ENCODE data around the gene EXOC4. TPM values are rescaled to one million over a fixed set of nuclear protein-coding genes. Genes with fewer than 3 reads are reported as not detected.

Gene EXOC4
- total RNA-seq, 1 experiment from 2014 or later, result 66.2 TPM

GRCh38 chr7:133850497-133851280 lies 597.8 kb downstream of the EXOC4 start:
- intact Hi-C loops (cut with micrococcal nuclease; ENCODE audit: unreplicated experiment), result loop anchor here (10.0 kb wide), 1 partner anchor 106 kb away; no protein-coding TSS in a partner anchor
- POLR2A ChIA-PET, result no interaction called here
- Histone ChIP-seq H3K27me3 (replicated peaks; ENCODE audit: control insufficient read depth, insufficient read depth, low read length) (no peaks in the 10 kb centered on the region), H3K4me1 (no peaks in the 10 kb centered on the region), H3K9me3 (no peaks in the 10 kb centered on the region), H3K36me3 (ENCODE audit: control insufficient read depth, insufficient read depth, low read length) (no peaks in the 10 kb centered on the region), H3K4me3 (ENCODE audit: low read depth, low read length) (no peak overlapping the region)
- Mint-ChIP-seq H3K9me3 (ENCODE audit: unreplicated experiment) (no peaks in the 10 kb centered on the region), H3K27ac (ENCODE audit: unreplicated experiment) (no peak overlapping the region), H3K4me1 (ENCODE audit: low read depth, unreplicated experiment) (peaks cover 10% of the 10 kb centered on the region), H3K27me3 (ENCODE audit: insufficient read depth, unreplicated experiment) (no peaks in the 10 kb centered on the region), H3K4me3 (ENCODE audit: unreplicated experiment) (no peak overlapping the region), H3K36me3 (ENCODE audit: insufficient read depth, unreplicated experiment) (no peaks in the 10 kb centered on the region)
- TF ChIP-seq, protein P1, sequence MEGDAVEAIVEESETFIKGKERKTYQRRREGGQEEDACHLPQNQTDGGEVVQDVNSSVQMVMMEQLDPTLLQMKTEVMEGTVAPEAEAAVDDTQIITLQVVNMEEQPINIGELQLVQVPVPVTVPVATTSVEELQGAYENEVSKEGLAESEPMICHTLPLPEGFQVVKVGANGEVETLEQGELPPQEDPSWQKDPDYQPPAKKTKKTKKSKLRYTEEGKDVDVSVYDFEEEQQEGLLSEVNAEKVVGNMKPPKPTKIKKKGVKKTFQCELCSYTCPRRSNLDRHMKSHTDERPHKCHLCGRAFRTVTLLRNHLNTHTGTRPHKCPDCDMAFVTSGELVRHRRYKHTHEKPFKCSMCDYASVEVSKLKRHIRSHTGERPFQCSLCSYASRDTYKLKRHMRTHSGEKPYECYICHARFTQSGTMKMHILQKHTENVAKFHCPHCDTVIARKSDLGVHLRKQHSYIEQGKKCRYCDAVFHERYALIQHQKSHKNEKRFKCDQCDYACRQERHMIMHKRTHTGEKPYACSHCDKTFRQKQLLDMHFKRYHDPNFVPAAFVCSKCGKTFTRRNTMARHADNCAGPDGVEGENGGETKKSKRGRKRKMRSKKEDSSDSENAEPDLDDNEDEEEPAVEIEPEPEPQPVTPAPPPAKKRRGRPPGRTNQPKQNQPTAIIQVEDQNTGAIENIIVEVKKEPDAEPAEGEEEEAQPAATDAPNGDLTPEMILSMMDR (IDR thresholded peaks at IDR 0.05; ENCODE audit: insufficient read depth in 1 of 2, low read depth in 1 of 2, low read length in 1 of 2, severe bottlenecking in 1 of 2, unreplicated experiment in 1 of 2), result no peak
- no TSS peak for BruUV-seq (replicated peaks)
- CTCF ChIA-PET, result no interaction called here
- DNase-seq, result no peak

DNA sequence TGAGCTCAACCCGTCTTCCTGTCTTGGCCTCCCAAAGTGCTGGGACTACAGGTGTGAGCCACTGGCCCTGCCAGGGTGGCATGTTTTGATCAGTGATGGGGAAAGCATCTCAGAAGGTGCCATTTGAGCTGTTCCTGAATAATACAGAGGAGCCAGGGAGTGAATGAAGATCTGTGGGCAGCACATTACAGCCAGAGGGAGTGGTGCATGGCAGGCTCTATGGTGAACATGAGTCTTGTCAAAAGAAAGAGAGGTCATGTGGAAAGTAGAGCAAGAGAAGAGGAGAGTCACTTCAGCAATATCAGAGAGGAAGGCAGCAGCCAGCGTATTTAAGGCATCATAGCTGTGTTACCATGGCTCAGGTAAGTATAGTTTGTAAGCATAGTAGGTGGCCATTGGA lies 598.5 kb downstream of the EXOC4 start:
- intact Hi-C loops (cut with micrococcal nuclease; ENCODE audit: unreplicated experiment), result loop anchor here (10.0 kb wide), 1 partner anchor 107 kb away; no protein-coding TSS in a partner anchor
- no peaks in the 10 kb centered on the region for H3K9me3 ChIP-seq
- ChIA-PET POLR2A (no interaction called here), CTCF (no interaction called here)
- no peak overlapping the region for H3K4me3 ChIP-seq (ENCODE audit: low read depth, low read length)
- H3K9me3 Mint-ChIP-seq (ENCODE audit: unreplicated experiment), result no peaks in the 10 kb centered on the region
- DNase-seq, result no peak
- no peaks in the 10 kb centered on the region for H3K27me3 Mint-ChIP-seq (ENCODE audit: insufficient read depth, unreplicated experiment)
- TF ChIP-seq, protein P1 (IDR thresholded peaks at IDR 0.05; ENCODE audit: insufficient read depth in 1 of 2, low read depth in 1 of 2, low read length in 1 of 2, severe bottlenecking in 1 of 2, unreplicated experiment in 1 of 2), result no peak
- no peaks in the 10 kb centered on the region for H3K27me3 ChIP-seq (replicated peaks; ENCODE audit: control insufficient read depth, insufficient read depth, low read length)
- no peak overlapping the region for H3K4me3 Mint-ChIP-seq (ENCODE audit: unreplicated experiment)
- H3K4me1 ChIP-seq, result no peaks in the 10 kb centered on the region
- no peaks in the 10 kb centered on the region for H3K36me3 ChIP-seq (ENCODE audit: control insufficient read depth, insufficient read depth, low read length)
- no peaks in the 10 kb centered on the region for H3K36me3 Mint-ChIP-seq (ENCODE audit: insufficient read depth, unreplicated experiment)
- H3K4me1 Mint-ChIP-seq (ENCODE audit: low read depth, unreplicated experiment), result peaks cover 10% of the 10 kb centered on the region
- BruUV-seq (replicated peaks), result no TSS peak
- H3K27ac Mint-ChIP-seq (ENCODE audit: unreplicated experiment), result no peak overlapping the region

DNA sequence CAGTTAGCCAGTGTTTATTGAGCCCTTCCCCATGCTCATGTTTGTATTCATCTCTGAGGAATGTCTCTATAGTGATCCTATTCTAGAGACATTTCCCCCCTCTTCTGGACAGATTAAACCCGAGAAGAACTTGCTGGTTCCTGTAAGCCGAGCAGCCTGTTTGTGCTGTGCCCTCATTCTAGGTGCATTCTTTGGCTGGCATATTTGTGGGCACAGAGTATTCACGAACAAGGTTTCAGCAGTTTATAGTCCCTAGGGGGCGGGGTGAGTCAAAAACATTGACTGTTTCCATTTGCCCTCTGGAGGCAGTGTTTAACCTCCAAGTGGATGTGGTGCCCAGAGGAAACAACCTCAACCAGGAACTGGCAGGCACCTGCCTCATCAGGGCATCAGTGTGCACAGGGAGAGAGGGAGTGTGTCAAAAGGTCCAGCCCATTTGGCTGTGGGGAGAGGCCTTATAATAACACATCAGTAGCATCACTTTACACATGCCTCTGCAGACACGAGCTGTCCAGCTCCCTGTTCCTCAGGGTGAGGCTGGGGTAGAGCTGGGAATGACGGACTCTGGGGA lies 600.9 kb downstream of the EXOC4 start:
- H3K4me3 ChIP-seq (ENCODE audit: low read depth, low read length), result no peak overlapping the region
- POLR2A ChIA-PET, result no interaction called here
- H3K27ac Mint-ChIP-seq (ENCODE audit: unreplicated experiment), result no peak overlapping the region

More for the DNA sequence above, 600.9 kb downstream of the EXOC4 start:
- CTCF ChIA-PET, result interaction anchor here (0.7 to 1.8 kb wide), 3 partner anchors 10 to 46 kb away, joined by 4 to 8 read pairs (median 6); no protein-coding TSS in a partner anchor
- Mint-ChIP-seq H3K4me3 (ENCODE audit: unreplicated experiment) (no peak overlapping the region), H3K9me3 (ENCODE audit: unreplicated experiment) (no peaks in the 10 kb centered on the region), H3K4me1 (ENCODE audit: low read depth, unreplicated experiment) (peaks cover 10% of the 10 kb centered on the region), H3K36me3 (ENCODE audit: insufficient read depth, unreplicated experiment) (no peaks in the 10 kb centered on the region), H3K27me3 (ENCODE audit: insufficient read depth, unreplicated experiment) (no peaks in the 10 kb centered on the region)
- H3K27me3 ChIP-seq (replicated peaks; ENCODE audit: control insufficient read depth, insufficient read depth, low read length), result no peaks in the 10 kb centered on the region
- no TSS peak for BruUV-seq (replicated peaks)
- intact Hi-C loops (cut with micrococcal nuclease; ENCODE audit: unreplicated experiment), result loop anchor here (2.0 to 10.0 kb wide), 2 partner anchors 109 to 137 kb away; no protein-coding TSS in a partner anchor
- TF ChIP-seq, protein P1 (IDR thresholded peaks at IDR 0.05; ENCODE audit: insufficient read depth in 1 of 2, low read depth in 1 of 2, low read length in 1 of 2, severe bottlenecking in 1 of 2, unreplicated experiment in 1 of 2), result peak; percentile 66 to 77
- H3K4me1 ChIP-seq, result no peaks in the 10 kb centered on the region
- no peaks in the 10 kb centered on the region for H3K9me3 ChIP-seq
- no peaks in the 10 kb centered on the region; the same call in 1 of the 2 replicates for H3K36me3 ChIP-seq (ENCODE audit: control insufficient read depth, insufficient read depth, low read length)
- DNase-seq, result peak; percentile 49 to 60
